ENCODE measurements around the gene BLOC1S5.
A peak's percentile ranks its signal among the peaks of the same experiment; 100 is the strongest.

Gene BLOC1S5, protein sequence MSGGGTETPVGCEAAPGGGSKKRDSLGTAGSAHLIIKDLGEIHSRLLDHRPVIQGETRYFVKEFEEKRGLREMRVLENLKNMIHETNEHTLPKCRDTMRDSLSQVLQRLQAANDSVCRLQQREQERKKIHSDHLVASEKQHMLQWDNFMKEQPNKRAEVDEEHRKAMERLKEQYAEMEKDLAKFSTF

DNA sequence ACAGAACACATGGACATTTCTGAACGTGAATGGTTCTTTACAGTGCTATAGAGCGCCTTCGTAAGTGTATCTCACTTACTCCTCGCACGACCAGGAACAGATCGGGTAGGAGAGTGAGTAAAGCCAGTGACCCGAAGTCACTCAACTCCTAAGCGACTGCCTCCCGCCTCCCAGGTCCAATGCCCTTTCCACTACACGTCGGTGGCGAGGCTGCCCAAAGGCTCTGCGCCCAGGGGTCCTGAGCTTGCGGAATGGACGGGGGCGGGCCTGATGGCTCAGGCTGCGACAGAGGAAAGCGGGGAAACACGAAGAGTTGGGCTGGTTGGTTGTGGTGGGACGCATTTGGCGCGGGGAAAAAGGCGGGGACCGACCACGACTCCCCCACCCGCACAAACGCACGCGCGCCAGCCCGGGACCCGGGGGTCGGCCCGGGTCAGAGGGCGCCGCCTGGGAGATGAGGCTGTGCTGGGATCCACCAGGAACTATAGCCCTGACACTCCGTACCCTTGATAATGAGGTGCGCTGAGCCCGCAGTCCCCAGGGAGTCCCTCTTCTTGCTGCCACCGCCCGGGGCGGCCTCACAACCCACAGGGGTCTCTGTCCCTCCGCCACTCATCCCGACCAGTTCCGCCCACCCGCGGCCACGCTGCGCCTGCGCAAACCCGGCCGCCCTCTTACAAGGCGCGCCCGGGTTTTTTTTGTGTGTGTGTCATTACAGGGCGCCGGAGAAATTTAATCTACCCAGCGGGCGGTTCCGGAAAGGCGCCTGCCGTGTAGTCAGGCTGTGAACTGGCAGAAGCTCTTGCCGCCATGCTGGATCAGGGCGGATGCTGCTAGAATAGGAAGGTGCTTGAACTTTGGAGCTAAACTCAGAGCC is at the start of gene BLOC1S5:
BLOC1S5 (minus strand) TSS at position 629 of the 877 bp plus-strand sequence; CDS start at position 616, 13 bp downstream.
- FAIRE-seq, result peak; percentile 93

DNA sequence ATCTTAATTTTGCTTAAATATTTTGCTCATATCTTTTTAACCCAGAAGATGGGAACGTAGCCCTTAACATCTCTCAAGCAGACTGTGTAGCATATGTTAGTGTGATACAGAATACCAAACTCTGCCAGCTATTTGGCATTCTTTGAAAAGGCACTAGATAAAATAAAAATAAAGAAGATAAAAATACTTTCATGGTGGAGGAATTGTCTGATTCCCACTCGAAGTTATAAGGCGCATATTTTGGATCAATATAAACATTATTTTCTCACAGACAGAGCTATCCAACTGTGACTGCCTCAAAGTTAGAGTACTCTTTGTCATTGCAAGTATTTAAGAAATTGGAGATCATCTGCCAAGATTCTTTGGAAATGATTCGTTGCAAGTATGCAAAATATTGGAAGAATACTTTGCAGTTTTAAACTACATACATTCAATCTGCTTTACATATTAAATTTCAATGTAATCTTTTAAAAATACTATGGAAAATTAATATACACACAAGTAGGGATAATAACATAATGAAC is 49.0 kb upstream of the BLOC1S5 start:
- no peak for FAIRE-seq

DNA sequence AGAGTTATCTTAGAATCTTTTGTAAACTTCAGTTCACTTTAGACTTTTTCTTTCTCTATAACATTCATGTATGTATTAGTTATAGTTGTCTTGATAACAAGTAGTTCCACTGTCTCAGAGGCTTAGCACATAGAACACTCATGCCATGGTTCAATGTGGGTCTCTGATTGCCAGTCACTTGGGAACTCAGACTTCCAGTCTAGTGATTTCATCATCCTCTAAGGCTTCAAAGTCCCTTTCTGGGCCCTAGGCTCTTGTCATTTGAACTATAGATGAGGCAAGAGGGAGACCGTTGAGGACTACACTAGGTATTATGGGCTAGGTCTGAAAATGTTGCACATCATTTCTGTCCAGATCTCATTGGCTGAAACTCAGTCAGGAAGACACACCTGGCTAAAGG is 46.5 kb upstream of the BLOC1S5 start:
- FAIRE-seq, result no peak

DNA sequence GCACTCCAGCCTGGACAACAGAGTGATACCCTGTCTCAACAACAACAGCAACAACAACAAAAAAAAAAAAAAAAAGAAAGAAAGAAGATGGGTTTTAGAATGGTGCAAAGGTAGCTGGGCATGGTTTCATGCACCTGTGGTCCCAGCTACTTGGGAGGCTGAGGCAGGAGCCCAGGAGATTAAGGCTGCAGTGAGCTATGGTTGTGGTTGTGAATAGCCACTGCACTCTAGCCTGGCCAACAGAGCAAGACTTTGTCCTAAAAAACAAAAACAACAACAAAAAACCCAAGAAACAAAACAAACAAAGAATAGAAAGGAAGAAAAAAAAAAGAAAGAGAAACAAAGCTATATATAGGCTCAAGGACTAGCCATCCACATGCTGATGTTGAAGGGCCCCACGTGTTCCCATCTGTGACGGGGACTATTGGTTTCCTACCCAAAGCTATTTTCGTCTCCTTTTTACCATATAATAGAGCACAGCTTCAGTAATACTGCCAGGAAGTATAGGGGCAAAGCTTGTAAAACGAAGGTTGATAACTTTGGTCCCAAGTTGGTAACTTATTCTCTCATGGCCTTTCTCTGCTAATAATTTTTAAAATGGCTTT is 46.0 kb upstream of the BLOC1S5 start:
- FAIRE-seq, result no peak

DNA sequence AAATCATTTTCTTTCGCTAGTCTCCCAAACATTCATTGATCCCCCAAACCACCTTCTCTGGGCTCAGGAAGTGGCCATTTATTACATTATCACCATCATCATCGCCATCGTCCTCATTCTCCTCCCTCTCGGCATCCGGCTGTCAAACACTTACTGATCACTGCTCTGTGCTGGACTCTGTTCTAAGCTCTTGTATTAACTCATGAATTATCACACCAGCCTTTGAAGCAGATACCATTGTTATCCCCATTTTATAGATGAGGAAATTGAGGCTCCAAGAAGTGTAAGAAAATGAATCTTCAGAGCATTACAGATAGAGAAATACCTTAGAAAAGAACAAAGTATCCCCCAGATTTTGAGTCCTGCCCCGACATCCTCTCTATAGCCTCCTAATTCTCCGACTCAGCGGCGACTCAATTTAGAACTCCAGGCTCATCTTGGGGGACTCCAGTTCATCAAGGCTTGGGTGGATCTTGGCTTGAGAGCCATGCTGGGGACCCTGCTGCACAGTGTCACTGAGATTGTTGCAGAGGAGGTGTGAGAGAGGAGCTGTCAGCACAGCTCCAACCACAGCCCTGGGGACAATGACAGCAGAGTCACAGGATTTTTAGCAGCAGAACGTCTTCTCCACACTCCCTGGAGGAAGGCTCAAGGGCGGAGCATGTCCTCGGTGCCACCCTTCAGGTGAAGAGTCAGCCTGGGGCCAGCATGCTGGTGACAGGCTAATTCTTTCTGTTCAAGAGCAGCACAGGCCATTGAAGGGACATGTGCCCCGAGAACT is 44.8 kb upstream of the BLOC1S5 start:
- FAIRE-seq, result no peak

DNA sequence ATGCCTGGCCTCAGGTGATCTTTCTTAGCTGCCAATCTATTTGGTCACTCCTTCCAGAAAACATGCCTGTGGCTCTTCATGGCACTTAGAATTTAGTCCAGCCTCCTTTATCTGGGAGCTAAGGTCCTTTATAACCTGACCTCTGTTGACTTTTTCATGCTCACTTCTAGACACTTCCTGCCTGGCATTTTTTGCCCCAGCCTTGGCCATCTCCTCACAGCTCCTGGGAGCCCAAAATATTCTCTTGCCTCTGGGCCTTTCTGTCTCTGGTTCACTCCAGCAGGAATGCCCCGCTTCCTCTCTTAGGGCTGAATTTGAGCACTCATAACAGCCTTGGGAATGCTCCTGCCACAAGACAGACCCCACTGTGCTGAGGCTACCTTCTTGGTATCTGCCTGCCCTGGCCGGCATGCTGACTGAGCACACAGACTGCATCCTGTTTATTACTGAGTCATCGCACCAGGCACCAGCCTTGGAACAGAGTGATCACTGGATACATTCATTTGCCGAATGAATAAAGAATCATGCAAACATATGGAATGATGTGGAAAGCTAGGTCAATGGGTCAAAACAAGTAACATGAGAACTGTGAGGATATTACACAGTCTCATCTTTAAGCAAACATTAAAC is 44.0 kb upstream of the BLOC1S5 start:
- FAIRE-seq, result no peak

DNA sequence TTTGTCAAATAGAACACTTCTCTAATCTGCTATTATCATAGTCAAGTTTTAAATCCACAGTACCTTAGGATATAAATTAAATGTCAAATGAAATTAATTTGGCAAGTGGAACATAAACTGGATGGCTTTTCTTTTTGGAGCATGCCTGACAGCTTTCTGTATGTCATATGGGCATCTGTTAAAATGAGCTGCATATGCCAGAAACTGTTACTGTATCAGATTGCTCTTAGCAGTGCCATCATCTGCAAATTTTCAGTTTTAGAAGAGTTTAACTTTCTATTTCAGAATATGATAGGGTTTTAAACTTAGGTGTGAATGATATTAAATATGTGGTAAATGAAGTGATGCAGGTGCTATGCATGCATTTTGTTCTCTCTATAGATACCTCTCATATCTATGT is 41.6 kb upstream of the BLOC1S5 start:
- FAIRE-seq, result no peak

DNA sequence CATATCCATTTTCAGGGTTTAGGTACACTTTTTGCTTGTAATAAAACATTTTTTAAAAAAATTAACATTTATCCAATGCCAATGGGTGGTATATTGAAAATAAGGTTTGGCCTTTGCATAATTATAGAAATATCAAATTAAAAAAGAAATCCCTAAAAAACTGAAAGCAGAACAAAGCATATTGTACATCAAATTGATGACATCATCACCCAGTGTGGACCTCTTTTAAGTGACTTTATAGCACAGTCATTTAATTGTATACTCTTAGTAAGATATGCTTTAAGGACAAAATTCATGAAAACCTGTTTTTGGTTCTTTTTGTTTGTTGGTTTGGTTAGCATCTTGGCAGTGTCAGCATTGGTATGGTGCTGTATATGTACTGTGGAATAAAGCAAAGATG is 39.5 kb upstream of the BLOC1S5 start:
- no peak for FAIRE-seq

DNA sequence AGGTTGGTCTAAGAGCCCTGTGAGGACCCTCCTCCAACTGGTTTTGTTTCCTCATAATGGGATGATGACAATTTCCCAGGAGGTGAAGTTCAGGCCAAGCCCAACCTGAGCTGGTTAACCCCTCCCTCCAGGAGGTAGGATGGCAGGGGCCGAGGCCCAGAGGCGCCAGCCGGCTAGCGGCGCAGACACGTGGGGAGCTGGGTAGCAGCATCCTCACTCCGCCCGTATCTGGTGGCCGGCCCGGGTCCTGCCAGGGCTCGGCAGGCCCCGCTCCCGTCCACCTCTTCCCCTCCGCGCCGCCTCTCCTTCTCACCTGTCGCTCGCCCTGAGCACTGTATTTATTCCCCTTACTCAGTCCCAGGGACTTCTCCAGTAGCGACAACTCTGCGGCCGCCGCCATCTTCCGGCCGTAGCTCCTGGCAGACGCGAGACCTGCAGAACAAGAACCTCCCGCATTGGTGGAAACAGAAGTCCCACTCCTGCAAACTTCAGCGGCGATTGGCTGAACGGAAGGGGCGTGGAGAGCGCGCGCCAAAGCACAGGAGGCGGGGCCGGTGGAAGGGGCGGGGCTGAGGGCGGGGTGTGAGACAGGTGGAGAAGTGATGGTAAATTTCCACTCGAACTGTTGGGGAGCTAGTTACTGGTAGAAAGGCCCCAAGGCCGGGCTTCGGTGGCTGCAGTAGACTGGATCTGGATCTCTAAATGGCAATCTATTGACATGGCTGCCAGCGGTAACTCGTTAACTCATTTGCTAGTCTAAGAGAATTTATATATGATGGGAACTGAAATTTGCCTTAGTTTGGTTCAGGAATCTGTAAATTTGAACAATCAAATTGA is 38.2 kb upstream of the BLOC1S5 start, which contains the start of gene EEF1E1:
EEF1E1 (minus strand) TSS at position 427 of the 837 bp plus-strand sequence; CDS start at position 400, 27 bp downstream.
- FAIRE-seq, result peak; percentile 93

DNA sequence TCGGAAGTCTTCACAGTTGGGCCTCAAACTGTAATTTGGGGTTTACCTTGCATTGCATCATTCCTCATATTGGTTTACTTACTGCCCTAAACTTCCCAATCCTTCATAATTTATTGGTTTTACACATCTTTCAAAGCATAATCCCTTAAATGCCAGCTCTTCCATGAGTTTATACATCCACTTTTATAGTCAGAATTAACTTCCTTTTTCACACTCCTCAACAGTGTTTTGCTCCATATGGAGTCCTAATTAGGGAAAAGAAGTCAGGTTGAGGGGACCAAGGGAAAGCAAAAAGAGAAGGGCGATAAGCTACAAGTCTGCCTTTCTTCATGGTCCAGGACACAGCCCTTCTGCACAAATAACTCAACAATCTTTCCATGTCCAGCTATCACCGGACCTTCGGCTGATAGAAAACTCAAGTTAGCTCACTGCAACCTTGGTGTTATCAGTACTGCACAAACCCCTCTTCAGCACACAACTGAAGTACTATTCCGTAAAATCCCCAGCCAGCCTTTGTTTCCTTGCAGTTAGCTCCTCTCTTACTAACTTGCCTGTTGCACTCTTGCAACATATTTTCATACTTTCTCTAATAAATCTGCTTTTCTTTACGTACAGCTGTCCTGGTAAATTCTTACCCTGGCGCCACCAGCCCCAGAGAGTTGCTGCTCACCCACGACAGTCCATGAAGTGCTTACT is 36.1 kb upstream of the BLOC1S5 start:
- FAIRE-seq, result no peak

DNA sequence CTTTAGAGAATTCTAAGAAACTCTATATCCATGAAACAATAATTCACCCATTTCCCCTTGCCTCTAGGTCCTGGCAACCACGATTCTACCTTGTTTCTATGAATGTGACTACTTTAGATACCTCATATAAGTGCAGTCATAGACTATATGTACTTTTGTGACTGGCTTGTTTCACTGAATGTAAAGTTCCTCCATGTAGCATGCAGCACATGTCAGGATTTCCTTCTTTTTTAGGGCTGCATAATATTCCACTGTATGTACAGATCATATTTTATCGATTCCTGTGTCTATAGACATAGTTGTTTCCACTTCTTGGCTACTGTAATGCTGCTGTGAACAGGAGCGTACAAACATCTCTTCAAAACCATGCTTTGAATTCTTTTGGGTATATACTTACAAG is 26.5 kb upstream of the BLOC1S5 start:
- FAIRE-seq, result no peak

DNA sequence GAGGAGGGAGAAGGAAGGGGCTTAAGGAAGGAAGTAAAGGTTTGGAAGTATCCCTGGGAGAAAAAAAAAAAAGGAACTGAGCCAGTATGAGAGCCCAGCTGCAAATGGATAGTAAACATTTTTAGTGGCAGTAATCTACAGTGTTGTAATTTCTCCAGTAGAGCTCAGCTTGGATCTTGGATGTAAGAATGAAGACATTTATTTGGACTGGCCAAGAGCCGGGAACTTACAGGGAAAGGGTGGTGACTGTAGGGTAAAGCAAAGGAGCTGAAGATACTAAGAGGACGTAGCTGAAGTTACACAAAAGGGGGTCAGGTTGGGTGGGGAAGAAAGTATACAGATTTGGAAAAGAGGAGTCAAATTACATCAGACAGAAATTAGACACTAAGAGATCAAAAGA is 24.7 kb upstream of the BLOC1S5 start:
- FAIRE-seq, result no peak

DNA sequence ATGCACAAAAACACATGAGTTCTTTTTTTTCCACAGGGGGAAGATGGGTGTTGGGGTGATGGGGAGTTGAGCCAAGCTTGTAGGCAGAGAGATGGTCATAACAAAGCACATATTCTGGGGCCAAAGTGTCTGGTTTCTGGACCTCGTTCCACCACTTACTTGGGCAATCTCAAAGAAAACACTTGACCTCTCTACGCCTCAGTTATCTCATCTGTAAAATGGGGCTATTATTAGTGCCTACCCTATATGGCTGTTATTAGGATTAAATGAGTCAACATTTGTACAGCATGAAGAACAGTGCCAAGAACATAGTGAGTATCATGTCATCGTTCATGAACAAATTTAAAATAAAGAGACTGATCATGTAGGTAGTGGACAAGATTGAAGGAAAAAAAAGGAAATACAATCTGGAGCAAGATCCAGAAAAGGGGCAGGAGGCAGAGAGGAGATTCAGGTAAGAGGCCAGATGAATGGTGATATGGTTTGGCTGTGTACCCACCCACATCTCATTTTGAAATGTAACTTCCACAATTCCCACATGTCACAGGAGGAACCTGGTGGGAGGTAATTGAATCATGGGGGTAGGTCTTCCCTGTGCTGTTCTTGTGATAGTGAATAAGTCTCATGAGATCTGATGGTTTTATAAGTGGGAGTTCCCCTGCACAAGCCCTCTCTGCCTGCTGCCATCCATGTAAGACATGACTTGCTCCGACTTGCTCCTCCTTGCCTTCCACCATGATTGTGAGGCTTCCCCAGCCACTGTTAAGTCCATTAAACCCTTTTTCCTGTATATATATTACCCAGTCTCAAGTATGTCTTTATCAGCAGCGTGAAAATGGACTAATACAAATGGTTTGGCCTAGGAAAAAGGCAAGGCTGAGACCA is 23.9 kb upstream of the BLOC1S5 start:
- no peak for FAIRE-seq

DNA sequence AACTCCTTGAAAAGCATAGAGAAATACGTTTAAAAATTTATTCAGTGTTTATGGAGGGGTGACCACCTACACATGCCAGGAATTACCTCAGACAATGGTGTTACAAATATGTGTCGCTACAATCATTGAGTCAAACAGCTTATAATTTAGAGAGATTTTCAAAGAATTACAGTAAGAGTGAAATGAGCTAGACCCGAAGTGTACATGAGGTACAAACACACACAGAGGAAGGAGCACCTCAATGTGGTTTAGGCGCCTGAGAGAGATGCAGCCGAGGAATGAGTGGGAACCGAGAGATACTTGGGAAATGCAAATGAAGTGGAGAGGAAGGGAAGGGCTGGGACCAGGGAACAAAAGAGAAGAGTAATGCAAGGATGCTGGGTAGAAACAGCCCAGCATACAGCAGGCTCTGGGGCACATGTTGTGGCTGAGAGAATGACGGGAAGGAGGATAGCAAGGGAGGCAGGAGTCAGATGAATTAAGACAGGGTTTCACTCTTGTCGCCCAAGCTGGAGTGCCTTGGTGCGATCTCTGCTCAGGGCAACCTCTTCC is 22.6 kb upstream of the BLOC1S5 start:
- FAIRE-seq, result no peak

DNA sequence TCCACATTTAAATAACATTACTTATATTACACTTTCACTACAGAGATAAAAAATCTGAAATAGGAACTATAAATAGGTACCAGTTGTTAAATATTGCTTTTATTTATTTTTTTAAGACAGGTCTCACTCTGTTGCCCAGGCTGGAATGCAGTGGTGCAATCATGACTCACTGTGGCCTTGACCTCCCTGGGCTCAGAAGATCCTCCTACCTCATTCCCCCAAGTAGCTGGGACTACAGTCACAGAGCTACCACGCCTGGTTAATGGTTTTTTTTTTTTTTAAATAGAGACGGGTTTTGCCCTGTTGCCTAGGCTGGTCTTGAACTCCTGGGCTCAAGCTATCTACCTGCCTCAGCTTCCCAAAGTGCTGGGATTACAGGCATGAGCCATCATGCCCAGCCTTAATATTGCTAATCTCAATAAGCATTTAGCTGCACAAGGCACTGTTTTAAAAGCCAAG is 20.9 kb upstream of the BLOC1S5 start:
- FAIRE-seq, result peak; percentile 3

DNA sequence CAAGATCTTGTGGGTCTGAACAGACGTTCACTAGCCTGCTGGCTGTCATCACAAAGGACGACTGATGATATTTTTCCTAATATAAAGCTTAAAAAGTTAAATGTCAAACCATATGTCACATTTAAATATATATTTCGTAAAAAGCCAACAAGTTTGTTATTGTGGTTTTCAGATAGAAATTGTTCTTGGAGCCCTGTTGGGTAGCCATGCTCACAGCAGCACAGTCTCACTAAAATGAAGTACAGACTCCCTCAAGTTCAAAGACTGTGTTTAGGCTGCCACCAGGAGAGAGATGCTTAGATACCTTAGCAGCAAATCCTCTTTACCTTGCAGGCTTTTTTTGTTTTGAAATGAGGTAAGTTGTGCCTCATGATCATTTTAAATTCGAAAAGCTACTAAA is 20.4 kb upstream of the BLOC1S5 start:
- no peak for FAIRE-seq

DNA sequence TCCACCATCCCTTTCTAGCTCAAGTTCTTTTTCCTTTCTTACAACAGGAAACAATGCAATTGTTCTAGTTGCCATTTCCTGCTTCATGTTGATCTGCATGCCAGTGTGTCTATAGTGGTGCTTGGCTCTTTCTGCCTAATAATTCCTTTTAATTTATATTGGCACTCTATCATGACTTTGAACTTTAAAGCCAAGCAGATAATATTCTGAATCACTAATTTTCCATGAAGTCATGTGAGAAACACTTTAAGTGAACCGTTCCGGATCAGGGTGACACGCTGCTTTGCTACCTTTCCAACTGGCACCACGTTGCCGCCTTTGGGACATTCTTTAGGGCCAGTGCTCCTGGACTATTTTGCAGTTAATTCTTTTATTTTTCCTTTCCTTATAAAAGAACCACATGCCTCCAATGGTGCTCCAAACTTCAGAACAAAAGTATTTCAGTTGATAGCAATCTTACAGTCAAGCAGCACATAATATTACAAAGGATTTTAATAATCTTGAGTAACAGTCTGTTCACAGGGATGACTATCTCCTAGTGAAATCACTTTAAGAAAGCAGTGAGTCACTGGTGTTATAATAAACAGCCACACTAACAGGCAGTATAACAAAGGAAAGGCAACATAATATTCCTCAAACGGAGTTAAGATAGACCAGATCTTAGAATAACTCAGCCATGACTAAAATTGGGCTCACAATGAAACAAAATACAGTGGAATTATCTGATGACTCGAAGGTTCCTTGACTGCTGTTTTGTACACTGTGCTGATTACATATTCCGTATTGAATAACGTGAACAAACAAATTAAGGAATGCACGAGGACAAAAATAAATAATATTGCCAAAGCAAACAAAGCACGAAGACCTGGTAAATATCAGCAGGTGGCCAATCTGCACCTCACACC is 19.0 kb upstream of the BLOC1S5 start:
- FAIRE-seq, result peak; percentile 11

DNA sequence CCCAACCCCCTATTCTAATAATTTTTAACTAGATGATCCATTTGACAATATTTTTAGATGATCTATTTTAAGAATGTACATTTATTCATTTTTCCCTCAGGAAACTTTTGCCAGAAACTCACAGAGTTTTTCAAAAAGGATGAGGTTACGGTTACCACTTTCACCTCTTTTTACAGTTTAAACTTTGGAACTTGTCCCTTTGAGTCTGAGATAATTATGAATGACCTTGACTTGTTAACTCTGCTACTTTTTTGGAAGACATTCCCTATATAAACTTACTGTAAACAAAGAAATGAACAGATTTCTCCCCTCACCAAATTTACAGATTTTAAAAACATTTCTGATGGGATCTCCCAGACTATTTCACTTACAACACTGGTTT is 18.4 kb upstream of the BLOC1S5 start:
- no peak for FAIRE-seq

Data from G401.6 (cell line).